GM12801 (cell line): ENCODE results near the gene CDK6.

ENCODE experiments used
- TF ChIP-seq, protein P1 (sequence below): IDR thresholded peaks from one replicate; pipeline ENCODE4 v1.5.1; 2011; ENCODE audit warnings: control low read depth; ENCODE audit not compliant: insufficient read length; ENCODE audit errors: extremely low read depth

CDK6 gene

DNA sequence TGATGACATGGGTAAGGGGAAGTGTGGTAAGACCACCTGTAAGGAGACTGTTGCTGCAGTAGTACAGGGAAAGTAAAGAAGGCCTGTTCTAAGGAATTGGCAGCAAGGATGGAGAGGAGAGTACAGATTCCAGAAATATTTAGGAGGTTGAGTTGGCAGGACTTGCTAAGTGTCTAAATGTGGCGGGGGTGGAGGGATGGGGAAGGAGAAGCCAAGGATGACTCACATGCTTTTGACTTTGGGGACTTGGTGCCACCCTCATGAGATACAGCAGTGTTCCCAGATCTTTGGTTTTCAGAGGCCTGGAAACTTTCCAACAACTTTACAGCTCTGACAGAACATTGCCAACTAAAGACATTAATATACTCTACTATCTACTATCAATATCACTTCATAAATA, 45.4 kb downstream of the CDK6 start:
- TF ChIP-seq, protein P1, sequence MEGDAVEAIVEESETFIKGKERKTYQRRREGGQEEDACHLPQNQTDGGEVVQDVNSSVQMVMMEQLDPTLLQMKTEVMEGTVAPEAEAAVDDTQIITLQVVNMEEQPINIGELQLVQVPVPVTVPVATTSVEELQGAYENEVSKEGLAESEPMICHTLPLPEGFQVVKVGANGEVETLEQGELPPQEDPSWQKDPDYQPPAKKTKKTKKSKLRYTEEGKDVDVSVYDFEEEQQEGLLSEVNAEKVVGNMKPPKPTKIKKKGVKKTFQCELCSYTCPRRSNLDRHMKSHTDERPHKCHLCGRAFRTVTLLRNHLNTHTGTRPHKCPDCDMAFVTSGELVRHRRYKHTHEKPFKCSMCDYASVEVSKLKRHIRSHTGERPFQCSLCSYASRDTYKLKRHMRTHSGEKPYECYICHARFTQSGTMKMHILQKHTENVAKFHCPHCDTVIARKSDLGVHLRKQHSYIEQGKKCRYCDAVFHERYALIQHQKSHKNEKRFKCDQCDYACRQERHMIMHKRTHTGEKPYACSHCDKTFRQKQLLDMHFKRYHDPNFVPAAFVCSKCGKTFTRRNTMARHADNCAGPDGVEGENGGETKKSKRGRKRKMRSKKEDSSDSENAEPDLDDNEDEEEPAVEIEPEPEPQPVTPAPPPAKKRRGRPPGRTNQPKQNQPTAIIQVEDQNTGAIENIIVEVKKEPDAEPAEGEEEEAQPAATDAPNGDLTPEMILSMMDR: no peak

DNA sequence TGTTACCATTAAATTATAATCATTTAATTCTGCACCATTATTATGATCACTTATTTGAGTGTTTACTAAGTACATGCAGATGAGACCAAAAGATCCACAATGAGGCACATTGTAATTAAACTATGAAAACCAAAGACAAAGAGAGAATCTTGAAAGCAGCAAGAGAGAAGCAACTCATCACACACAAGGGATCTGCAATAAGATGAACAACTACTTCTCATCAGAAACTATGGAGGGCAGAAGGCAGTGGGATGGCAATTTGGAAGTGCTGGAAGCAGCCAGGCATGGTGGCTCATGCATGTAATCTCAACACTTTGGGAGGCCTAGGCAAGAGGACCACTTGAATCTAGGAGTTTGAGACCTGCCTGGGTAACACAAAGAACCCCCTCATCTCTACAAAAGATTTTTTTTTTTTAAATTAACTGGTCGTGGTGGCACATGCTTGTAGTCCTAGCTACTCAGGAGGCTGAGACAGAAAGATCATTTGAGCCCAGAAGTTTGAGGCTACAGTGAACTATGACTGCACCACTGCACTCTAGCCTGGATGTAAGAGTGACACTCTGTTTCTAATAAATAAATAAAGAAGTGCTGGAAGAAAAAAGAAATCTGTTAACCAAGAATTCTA, 47.7 kb downstream of the CDK6 start:
- TF ChIP-seq, protein P1: no peak

GRCh38 chr7:92785923-92786322, 50.5 kb downstream of the CDK6 start:
- TF ChIP-seq, protein P1: no peak

GRCh38 chr7:92784935-92785334, 51.4 kb downstream of the CDK6 start:
- TF ChIP-seq, protein P1: no peak

DNA sequence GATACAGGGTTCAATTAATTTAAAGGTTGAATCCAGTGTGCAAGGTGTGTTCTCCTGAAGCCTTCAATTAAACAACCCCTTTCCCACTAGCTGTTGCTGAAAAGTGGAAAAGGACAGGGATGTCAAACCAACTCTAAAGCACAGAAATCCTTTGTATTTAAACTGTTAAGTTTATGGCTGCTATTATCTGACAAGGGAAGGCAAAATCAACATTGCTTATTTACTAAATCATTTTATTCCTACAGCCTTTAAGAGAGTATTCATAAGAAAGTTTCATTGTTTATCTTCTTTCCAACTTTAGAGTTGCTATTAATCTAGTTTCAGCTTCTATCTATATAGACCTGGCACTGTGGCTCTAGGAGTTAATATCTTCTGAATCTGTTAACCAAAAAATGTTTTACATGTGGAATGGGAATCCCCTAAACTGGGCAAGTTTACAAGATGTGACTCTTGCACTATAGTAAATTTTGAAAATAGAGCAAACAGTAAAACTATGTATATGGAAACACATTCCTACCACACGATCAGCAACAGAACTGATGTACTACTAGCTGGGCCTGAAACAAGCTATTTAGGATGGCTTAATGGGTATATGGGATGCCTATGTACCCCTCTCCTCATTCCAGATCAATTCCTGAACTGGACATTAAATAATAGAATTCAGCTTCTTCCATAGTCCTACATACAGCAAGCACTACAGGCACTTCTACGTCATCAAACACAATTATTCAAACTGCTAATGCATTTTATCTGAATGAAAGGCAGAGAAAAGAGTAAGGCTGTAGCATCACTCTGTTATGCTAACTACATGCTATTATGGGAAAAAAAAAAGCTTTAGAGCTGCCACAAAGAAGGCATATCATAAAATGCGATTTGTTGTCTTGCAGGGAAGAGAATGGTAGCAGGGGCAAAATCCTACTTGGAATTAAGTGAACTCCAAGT, 52.8 kb downstream of the CDK6 start:
- TF ChIP-seq, protein P1: no peak

DNA sequence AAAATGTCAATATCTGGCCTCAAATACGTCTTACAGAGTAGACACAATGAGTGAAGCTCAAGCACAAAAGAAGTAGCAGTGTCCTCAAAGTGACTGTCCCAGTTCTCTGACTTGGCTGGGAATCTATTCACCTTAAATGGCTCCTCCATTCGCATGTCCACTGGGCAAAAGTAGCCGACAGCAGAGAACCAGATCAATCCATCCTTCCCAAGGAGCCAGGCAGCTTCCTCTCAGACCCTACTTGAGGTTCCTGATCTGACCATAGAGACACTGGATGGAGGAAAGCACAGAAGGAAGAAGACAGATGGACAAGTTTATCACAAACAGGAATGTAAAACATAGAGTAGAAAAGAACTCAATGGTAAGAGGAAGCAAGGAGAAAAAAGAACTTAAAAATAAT, 53.5 kb downstream of the CDK6 start:
- TF ChIP-seq, protein P1: no peak

DNA sequence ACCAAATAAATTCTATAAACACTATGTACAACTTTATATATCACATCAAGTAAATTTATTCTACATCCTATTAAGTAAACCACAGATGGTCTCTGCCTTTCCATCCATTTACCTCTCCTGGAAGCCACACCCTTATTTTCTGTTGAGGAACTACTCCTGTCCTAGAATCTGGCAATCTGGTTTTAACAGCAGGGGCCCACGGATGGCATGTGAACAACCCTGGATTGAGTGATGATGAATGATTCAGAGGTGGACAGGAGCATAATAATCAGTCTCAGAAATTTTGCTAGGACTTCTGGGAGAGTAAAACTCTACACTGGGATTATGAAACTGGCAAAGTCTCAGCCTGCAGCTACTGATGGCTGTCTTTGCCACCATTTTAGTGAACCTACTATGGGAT, 54.1 kb downstream of the CDK6 start:
- TF ChIP-seq, protein P1: no peak
